ENCODE measurements around the gene PRKCH.

GRCh38 chr14:61387076-61387475, 65.7 kb downstream of the PRKCH start:
- TF ChIP-seq FOXP1 (IDR thresholded peaks at IDR 0.05) (no peak), FOXP1 (CRISPR knock-in tag; IDR thresholded peaks at IDR 0.05) (no peak), ZNF83 (CRISPR knock-in tag; IDR thresholded peaks at IDR 0.05; ENCODE audit: borderline replicate concordance) (no peak), SP5 (CRISPR knock-in tag; IDR thresholded peaks at IDR 0.05; ENCODE audit: borderline replicate concordance, low read depth) (no peak), JUNB (CRISPR knock-in tag; IDR thresholded peaks at IDR 0.05; ENCODE audit: borderline replicate concordance) (no peak), ETV6 (CRISPR knock-in tag; conservative IDR thresholded peaks at IDR 0.05) (no peak), KDM5B (CRISPR knock-in tag; IDR thresholded peaks at IDR 0.05; ENCODE audit: borderline replicate concordance) (no peak), JUND (CRISPR knock-in tag; IDR thresholded peaks at IDR 0.05) (no peak), MAX (IDR thresholded peaks at IDR 0.05) (no peak)
